ENCODE results near the gene DCLK1.

DCLK1 gene

DNA sequence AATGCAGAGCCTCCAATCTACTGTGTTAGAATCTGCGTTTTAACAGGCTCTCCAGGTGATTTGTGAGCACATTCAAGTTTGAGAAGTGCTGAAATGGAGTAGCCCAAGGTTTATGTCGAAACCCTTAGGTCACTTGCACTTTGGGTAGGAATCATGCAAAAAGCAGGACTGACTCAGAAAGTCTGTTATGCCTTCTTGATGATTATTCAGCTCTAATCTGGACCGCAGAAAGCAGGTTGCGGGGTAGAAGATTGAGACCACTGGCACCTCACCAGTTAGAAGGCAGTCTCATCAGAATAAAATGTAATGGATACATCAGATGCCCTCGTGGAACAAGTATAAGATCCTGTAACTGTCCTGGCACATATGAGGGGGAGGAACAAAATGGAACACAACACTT is 326.3 kb downstream of the DCLK1 start:
- DNase-seq (ENCODE audit: insufficient read length, low spot score) (no peak), FAIRE-seq (no peak)
- TF ChIP-seq POLR2A (IDR thresholded peaks at IDR 0.05; ENCODE audit: low read depth, low read length) = no peak

DNA sequence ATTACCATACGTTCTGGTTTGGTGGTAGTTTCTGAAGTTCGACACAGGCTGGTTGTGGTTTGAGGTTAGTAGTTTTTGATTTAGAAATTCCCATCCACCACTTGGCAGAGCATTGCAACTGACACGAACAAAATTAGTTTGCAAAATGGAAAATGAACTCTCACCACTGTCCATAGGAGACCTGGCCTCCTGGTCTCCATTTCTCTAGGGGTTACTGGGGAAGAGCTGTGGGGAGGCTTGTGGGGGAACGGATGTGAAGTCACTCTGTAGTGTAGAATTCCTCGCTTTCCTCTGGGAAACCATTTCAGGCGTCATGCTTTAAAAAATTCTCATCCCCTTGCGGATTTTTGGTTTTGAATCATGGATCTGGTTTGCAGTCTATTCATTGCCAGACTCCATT is 333.2 kb downstream of the DCLK1 start:
- DNase-seq (ENCODE audit: insufficient read length, low spot score) = no peak
- FAIRE-seq = no peak
- TF ChIP-seq POLR2A (IDR thresholded peaks at IDR 0.05; ENCODE audit: low read depth, low read length) = no peak

DNA sequence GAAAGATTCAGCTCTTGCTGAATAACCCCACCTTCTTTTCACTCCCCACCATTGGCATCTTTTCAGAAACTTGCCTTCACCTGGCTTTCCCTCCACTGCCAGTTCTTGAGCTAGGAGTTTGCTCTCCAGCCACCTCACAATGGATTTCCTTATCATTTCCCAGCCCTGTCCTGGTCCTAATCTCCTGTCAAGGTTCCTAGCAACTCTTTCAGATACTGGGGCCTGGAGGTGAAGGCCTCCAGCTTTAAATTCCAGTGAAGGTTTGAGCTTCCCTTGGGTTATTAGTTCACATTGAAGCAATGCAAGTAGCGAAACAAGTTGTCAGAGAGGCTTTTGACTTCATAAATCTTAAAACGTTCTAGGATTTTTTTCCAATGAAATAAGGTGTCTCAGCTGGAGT is 333.9 kb downstream of the DCLK1 start:
- DNase-seq (ENCODE audit: insufficient read length, low spot score) (no peak), FAIRE-seq (no peak)
- TF ChIP-seq POLR2A (IDR thresholded peaks at IDR 0.05; ENCODE audit: low read depth, low read length) = no peak

DNA sequence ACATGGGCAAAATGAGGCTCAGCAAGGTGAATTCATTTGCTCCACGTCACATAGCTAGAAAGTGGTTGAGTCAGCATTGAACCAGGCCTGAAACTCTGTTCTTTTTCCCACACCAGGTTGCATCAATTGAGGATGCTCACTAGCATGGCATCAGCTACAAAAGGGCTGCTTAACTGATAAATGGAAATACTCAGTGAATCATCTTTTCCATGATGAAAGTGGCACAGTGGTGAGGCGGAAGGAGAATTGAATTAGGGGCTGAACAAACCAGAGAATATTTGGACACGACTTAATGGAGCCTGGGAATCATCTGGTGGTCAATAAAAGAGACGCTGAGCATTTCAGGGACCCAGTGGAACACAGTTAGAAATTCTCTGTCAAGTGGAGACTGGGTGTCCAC is 334.6 kb downstream of the DCLK1 start:
- FAIRE-seq (no peak), DNase-seq (ENCODE audit: insufficient read length, low spot score) (no peak)
- no peak for TF ChIP-seq POLR2A (IDR thresholded peaks at IDR 0.05; ENCODE audit: low read depth, low read length)

DNA sequence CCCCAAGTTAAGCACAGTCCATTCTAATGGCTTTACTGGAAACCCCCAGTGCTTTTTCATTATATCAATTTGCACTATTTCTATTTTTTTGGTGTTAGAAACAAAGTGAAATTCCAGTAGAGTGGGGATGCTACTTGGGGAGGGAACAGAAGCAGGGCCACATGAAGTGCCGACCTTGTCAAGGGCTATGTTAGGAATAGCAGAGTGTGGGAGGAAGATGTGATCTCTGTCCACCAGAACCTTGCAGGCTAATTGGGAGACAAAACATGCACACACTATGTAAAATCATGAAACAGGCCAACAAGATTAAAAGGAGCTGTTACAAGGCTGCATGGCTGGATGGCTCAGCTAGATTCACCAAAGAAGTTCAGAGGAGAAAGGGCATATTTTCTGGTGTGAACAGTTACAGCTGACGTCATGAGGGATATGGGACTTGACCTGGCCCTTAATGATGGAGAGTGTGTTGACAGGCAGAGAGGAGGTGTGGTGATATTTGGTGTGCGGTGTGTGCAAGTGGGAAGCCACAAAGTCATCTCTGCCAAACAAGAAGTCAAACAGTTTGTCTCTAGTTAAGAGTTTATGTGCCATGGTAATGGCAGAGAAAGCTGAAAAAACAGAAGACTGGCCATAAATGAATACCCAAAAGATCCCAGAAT is 336.3 kb downstream of the DCLK1 start:
- DNase-seq (ENCODE audit: insufficient read length, low spot score) (no peak), FAIRE-seq (no peak)
- TF ChIP-seq POLR2A (IDR thresholded peaks at IDR 0.05; ENCODE audit: low read depth, low read length) = no peak

DNA sequence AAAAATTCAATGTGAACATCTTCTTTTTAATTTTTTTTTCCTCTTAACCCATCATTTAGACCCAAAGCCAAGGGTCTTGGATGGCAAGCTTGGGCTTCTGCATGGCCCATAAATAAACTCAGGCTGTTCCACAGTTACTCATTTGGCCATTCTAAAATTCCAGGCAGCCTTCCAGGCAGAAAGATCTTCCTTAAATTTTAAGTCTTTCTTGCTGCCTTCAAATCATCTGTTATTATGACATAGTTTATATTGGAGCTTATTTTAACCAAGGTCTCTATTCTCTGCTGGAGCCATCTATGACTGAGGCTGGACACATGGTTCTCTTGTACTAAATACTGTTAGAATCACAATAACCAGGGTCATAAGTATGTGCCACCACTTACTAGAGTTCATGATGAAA is 337.4 kb downstream of the DCLK1 start:
- FAIRE-seq = no peak
- DNase-seq (ENCODE audit: insufficient read length, low spot score) = no peak
- no peak for TF ChIP-seq POLR2A (IDR thresholded peaks at IDR 0.05; ENCODE audit: low read depth, low read length)

DNA sequence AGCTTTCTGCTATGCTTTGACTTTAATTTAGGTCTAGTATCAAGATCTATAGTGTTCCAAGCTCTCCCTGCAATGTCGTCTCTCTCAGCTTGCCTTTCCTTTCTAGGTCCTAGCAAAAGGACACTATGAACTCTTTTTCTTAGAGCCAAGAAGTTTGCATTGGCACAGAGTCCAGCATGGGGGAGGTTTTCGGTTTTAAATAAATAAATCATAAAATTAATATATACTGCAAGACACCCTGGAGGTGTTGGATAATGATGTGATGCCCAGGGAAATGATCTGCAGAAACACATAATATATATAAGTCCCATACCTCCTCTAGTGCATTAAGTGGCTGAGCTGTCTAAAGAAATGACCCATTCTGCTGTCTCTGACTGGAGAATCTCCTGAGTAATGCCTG is 338.3 kb downstream of the DCLK1 start:
- no peak for DNase-seq (ENCODE audit: insufficient read length, low spot score)
- TF ChIP-seq POLR2A (IDR thresholded peaks at IDR 0.05; ENCODE audit: low read depth, low read length) = no peak
- FAIRE-seq = no peak

DNA sequence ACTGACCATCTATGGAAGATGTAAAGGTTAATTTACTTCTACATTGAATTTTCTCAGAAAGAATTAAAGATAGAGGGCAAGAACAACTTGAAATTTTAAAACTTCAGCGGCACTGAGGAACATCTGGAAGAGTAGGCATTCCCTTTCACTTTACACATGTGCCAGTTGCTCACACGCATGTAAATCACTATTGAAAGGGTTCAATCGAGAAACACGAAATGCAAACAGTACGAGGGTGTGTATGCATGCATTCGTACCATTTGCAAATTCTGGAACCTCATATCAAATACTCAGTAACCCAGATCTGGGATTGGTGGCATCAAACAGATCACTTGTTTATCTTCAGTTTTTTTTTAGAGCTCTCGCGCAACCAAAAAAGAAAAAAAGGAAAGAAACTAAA is 339.2 kb downstream of the DCLK1 start:
- FAIRE-seq (no peak), DNase-seq (ENCODE audit: insufficient read length, low spot score) (no peak)
- no peak for TF ChIP-seq POLR2A (IDR thresholded peaks at IDR 0.05; ENCODE audit: low read depth, low read length)

DNA sequence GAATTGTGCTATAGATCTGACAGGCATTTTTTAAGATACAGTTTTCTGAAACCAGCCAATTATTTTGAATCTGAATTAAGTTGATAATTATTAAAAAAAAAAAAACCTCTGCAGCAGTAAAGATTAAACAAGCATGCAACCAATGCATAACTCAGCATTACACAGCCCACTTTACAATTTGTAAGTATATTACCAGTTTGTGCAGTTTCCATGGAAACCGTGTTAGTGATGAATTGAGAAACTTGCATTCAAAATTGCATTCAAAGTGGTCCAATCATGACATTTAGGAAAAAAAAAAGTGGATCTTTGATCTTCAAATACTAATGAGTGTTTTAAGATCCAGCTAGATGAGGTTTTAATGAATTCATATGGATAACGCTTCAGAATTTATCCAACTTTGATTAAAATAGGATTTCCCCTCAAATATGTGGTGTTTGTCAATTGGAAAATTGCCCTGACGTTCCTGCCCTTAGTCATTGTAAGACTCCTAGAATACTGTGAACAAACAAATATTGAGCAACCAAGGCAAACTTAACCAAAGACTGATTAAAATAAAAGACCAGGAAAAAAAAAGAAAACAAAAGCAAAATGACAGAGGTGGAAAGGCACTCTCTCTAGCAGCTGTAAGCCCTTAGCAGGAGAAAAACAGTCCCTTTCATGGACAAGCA is 339.9 kb downstream of the DCLK1 start:
- TF ChIP-seq POLR2A (IDR thresholded peaks at IDR 0.05; ENCODE audit: low read depth, low read length) = no peak
- no peak for DNase-seq (ENCODE audit: insufficient read length, low spot score)
- no peak for FAIRE-seq

DNA sequence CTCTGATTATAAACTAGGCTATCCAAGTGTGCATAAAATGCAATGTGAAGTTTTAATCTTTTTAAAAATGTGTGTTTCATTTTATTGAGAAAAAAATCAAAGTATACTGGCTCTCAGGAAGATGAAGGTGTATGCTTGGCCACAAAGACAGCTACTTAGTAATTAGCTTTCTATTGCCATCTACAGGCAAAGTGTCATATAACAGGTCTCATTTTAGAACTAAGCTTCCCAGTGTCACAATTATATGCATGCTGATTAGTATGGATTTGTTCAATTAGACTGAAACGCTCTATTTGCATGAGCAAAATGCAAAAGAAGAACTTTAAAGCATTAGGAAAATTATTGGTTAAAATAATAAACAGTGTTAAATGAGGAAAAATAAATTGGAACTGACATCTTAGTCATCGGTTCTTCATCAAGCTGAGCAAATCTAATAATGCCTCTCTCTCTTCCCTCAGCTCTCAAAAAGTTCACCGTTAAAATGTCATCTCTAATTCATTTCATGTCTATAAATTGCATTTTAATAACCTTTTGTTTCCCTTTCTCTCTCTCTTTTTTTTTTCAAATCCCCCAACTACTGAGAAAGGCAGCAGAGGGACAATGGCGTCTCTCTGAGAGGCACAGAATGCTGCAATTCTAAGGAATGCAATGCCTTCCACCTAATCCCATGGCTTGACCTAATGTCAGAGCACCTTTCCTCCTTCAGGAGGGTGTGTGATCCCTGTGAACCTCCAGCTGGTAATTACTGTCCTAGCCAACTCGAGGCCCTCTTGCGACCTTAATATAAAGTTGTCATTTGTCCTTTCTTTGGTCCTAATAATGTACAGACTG is 341.6 kb downstream of the DCLK1 start:
- DNase-seq (ENCODE audit: insufficient read length, low spot score) (no peak), FAIRE-seq (no peak)
- no peak for TF ChIP-seq POLR2A (IDR thresholded peaks at IDR 0.05; ENCODE audit: low read depth, low read length)

DNA sequence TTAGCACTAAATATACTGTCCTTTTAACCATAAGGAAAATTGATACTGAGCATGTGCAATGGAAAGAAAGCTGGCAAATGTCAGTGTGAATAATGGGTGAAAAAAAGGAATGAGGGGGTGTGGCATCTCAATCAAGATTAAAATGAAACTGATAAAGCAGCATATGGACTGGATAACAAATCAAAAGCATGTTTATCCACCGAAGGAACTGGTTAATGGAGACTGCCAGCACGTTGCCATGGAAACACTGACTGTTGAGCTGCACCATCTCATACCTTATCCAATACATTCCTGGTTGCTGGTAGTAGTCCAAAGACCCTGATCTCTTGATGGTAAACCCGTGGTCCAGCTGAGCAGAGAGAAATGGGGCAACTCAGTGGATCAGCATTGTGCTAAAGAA is 343.2 kb downstream of the DCLK1 start:
- TF ChIP-seq POLR2A (IDR thresholded peaks at IDR 0.05; ENCODE audit: low read depth, low read length) = no peak
- no peak for FAIRE-seq
- no peak for DNase-seq (ENCODE audit: insufficient read length, low spot score)

DNA sequence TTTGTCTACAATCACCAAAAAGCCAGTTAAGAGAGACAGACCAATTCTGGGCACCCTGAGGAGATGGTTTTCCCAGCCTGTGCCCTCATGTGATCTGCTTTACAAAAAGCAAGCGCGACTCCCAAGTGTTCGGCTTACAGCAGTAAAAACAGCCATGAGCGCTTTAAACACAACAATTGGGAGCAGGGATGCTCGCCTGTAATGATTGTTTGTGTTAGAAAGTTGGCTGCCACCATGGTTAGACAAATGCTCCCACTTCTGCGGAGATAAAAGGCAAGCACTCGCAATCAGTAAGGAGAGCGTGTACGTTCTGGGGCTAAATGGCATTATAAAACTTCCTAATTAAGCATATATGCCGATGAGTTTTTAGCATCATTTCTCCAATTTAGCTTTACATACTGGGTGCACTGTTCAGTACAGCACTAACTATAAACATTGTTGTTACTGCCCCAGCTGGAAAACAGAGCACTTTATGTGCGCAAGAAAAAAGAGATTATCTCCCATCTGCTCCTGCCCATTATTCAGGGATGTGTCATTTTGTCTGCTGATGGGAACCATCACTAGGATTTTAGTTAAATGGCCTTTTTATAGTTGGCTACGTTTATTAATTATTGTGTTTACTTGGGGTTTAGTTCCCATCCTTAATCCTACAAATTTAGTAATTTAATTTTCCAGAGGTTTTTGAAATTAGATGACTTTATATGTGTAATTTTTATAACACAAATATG is 345.4 kb downstream of the DCLK1 start:
- DNase-seq (ENCODE audit: insufficient read length, low spot score) = no peak
- TF ChIP-seq POLR2A (IDR thresholded peaks at IDR 0.05; ENCODE audit: low read depth, low read length) = no peak
- FAIRE-seq = no peak

DNA sequence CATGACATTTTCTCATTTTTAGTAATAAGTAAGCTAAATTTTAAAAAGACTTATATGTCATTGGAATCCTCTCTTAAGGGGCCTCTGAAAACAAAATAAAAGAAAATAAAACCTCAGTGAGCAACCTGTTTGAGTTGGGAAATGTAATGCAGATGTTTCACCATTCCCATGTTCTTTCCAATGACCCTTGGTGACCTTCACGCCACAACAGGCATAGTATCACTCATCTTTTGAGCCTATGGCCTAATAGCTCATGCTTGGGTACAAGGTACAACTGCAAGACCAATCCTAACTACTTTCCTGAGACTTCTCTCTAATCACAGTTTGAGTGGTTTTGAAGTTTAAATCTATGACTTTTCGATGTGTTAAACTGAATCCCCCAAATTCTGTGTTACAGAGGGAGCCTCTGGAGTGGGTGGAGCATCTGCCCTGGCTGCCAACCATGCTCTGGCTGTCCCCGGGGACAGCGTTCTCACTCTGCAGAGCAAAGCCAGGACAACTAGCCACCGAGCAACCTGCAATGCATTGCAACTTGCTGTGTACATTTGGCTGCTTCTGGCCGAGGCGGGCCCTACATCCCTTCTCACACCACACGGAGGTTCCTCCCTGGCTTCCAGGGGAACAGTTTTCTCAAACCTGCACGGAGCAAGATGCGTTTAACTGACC is 346.8 kb downstream of the DCLK1 start:
- no peak for TF ChIP-seq POLR2A (IDR thresholded peaks at IDR 0.05; ENCODE audit: low read depth, low read length)
- no peak for DNase-seq (ENCODE audit: insufficient read length, low spot score)
- FAIRE-seq = no peak

DNA sequence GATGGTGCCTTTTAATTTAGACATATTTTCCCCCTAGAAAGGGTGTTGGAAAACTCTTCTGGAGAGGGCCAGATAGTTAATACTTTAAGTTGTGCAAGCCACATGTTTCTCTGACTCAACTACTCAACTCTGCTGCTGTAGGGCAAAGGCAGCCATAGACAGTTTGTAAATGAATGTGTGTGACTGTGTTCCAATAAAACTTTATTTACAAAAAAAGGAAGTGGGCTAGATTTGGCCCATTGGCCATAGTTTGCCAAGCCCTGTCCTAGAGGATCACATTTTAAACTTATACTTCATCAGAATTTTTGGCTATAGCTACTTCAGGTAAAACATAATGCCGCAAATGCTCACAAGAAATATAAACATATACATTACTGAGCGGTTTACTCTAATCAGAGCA is 348.4 kb downstream of the DCLK1 start:
- TF ChIP-seq POLR2A (IDR thresholded peaks at IDR 0.05; ENCODE audit: low read depth, low read length) = no peak
- DNase-seq (ENCODE audit: insufficient read length, low spot score) (no peak), FAIRE-seq (no peak)

Measured in H54 (cell line).